GM18951 (cell line): ENCODE measurements around the gene ANK3.

Experiments
- POLR2A ChIP-seq: IDR thresholded peaks from 4 replicates; pipeline ENCODE4 v1.6.1; 2011; ENCODE audit warnings: mild to moderate bottlenecking; ENCODE audit not compliant: insufficient read length, insufficient read depth; ENCODE audit errors: extremely low read depth
- in situ Hi-C: fragments of 300-500 bp; cut with MboI; formaldehyde crosslinking; loops from one replicate; pipeline ENCODE4 v1.12.0; 2022; ENCODE audit warnings: low sequenced_read_pairs, mixed read lengths, inconsistent platforms; ENCODE audit not compliant: unreplicated experiment

Gene ANK3

GRCh38 chr10:60340973-60341372 lies 48.7 kb downstream of the ANK3 start:
- TF ChIP-seq POLR2A: no peak
- in situ Hi-C loops: no loop called here

GRCh38 chr10:60339757-60340156 lies 49.9 kb downstream of the ANK3 start:
- no peak for TF ChIP-seq POLR2A
- in situ Hi-C loops: no loop called here

GRCh38 chr10:60338786-60339185 lies 50.9 kb downstream of the ANK3 start:
- in situ Hi-C loops: no loop called here
- no peak for TF ChIP-seq POLR2A

- in situ Hi-C loops: no loop called here
- TF ChIP-seq POLR2A: no peak
Observed at GRCh38 chr10:60338002-60338564, 51.6 kb downstream of the ANK3 start.

- in situ Hi-C loops: no loop called here
Observed at GRCh38 chr10:60336901-60337630, 52.6 kb downstream of the ANK3 start.

GRCh38 chr10:60335708-60336107 lies 54.0 kb downstream of the ANK3 start:
- in situ Hi-C loops: no loop called here
- TF ChIP-seq POLR2A: no peak

More at GRCh38 chr10:60336901-60337630, 52.6 kb downstream of the ANK3 start:
- TF ChIP-seq POLR2A: no peak

GRCh38 chr10:60334991-60335390 lies 54.7 kb downstream of the ANK3 start:
- in situ Hi-C loops: no loop called here
- no peak for TF ChIP-seq POLR2A

- no peak for TF ChIP-seq POLR2A
- in situ Hi-C loops: no loop called here
Observed at GRCh38 chr10:60332371-60332770, 57.3 kb downstream of the ANK3 start.

- TF ChIP-seq POLR2A: no peak
- in situ Hi-C loops: no loop called here
Observed at GRCh38 chr10:60331886-60332285, 57.8 kb downstream of the ANK3 start.

- in situ Hi-C loops: no loop called here
- TF ChIP-seq POLR2A: no peak
Observed at GRCh38 chr10:60323162-60323561, 66.5 kb downstream of the ANK3 start.

GRCh38 chr10:60320666-60321065 lies 69.0 kb downstream of the ANK3 start:
- in situ Hi-C loops: no loop called here
- TF ChIP-seq POLR2A: no peak

- TF ChIP-seq POLR2A: no peak
- in situ Hi-C loops: no loop called here
Observed at GRCh38 chr10:60316029-60316428, 73.6 kb downstream of the ANK3 start.

GRCh38 chr10:60315311-60315710 lies 74.4 kb downstream of the ANK3 start:
- in situ Hi-C loops: no loop called here
- no peak for TF ChIP-seq POLR2A

- no peak for TF ChIP-seq POLR2A
- in situ Hi-C loops: no loop called here
Observed at GRCh38 chr10:60314069-60314940, 75.4 kb downstream of the ANK3 start.

- in situ Hi-C loops: no loop called here
- TF ChIP-seq POLR2A: no peak
Observed at GRCh38 chr10:60313589-60313952, 76.1 kb downstream of the ANK3 start.
